Stimulated activated CD8-positive, alpha-beta memory T cell treated with anti-CD3 and anti-CD28 coated beads, Interleukin-12 subunit alpha, Interleukin-12 subunit beta, amount 100 ng/mL, for 4 hours (primary cell): ENCODE measurements around the gene ATP13A3.
A peak's percentile ranks its signal among the peaks of the same experiment; 100 is the strongest.
"Not testable (repeated sequence)": the region's sequence is repeated elsewhere in the genome, so short reads cannot be mapped to it uniquely, and the experiment has no call there.

Experiments
- DNase-seq: peaks from one replicate; pipeline ENCODE4 v3.0.0-alpha.2; 2020; ENCODE audit warnings: low read depth

Gene ATP13A3

DNA sequence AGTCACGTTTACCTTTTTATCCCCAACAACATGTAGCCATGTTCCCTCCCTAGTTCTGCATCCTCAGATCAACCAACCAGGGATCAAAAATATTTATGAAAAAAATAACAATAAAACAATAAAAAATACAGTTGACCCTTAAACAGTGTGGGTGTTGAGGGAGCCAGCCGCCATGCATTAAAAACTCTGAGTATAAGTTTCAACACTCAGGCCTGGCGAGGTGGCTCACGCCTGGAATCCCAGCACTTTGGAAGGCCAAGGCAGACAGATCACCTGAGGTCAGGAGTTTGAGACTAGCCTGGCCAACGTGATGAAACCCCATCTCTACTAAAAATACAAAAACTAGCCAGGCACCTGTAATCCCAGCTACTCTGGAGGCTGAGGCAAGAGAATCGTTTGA lies 12.7 kb upstream of the ATP13A3 start:
- DNase-seq: not testable (repeated sequence)

DNA sequence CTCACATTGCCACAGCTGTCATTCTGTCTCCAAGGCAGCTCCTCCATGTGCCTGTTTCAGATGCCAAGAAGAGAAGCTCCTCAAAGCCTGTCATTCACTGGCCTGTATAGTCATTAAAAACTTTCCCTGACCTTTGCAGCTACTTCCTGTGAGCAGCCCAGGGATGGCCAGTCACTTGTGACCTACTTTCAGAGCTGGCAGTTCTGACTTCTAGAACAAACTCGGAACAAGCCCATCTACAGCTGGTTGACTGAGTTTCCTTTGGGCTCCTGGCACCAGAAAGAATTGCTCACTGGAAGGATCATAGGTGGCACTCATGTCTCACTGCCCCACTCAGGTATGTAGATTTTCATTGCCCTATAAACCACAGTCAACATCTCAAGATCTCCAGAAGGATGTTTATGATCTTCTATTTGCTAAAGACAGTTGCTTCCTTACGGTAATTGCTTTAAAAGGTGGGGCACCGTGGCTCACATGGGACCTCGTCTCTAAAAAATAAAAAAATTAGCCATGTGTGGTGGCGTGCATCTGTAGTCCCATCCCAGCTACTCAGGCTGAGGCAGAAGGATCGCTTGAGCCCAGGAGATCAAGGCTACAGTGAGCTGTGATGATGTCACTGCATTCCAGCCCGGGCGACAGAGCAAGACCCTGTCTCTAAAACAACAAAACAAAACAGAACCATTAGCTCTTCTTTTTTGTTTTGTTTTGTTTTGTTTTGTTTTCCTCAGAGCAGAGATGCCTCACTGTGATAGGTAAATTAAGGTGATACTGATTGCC lies 11.2 kb upstream of the ATP13A3 start:
- DNase-seq: no peak

DNA sequence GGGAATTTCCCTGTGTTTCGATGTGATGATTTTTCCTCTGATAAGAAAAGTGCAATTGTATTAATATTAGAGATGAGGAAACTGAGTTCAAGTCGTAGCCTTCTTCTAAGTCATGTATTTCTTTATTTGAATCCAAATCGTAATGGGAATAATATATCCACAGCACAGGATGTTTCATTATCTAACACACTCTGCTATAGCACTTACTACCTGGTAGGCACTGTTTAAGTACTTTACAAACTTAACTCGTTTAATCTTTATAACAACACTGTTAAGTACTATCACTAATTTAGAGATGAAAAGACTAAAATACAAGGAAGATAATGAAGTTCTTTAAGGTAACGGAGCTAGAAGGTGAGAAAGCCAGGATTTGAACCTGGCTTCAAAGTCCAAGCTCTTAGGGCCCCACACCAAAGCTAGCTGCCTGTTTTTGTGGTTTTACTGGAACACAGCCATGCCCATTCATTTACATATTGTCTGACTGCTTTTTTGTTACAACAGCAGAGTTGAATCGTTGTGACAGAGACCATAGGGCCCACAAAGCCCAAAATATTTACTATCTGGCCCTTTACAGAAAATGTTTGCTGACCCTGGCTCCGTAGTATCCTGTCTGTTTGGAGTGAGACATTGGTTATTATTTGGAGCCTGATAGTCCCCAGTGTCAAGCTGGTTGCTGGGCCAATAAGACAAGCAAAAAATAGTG lies 9.6 kb upstream of the ATP13A3 start:
- no peak for DNase-seq

DNA sequence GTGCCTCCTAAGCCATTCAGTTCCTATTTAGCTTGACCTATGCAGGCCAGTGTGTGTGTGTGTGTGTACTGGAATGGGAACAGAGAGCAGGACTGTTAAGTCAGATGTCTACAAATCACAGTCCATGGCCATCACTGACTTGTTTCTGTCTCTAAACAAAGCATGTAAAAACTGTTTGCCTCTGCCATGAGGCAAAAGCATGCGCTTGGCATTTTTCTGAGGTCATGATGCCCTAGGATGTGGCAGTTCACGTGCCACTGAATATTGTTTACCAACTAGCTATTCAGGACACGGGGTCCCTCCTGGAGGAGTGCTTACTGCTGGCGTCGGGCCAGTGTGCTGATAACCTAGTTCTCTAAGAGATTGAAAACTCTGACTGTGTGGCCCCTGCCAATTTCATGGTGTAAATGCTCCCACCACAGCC lies 8.2 kb upstream of the ATP13A3 start:
- DNase-seq: no peak

DNA sequence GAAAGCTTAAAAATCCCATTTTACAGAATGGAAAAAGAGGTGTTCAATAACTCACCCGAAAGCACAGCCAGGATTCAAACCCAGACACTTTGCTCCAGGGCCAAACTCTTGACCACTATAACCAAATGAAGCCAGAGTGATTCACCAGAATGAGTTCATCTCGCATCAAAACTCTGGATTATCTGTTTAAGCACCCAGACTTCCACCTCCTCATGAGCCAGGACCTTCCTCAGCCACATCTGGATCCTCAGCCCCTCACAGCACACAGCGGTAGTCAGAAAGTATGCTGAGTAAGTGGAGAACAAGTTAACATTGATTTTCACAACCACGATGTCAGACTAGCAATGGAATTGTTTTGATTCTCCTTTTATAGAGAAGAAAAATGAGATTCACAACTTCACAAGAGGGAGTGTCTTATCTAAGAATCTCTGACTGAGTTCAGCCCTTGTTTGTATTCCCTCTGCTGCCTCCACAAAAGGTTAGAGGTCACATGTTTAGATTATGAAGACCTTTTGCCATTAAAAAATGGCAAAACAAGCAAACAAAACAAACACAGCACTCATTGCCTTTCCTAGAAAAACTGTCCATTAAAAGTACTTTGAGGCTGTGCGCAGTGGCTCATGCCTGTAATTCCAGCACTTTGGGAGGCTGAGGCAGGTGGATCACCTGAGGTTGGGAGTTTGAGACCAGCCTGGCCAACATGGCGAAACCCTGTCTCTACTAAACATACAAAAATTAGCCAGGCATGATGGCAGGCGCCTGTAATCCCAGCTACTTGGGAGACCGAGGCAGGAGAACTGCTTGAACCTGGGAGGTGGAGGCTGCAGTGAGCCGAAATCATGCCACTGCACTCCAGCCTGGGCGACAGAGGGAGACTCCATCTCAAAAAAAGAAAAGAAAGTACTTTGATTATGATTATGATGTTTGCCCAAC lies 7.5 kb upstream of the ATP13A3 start:
- not testable (repeated sequence) for DNase-seq

DNA sequence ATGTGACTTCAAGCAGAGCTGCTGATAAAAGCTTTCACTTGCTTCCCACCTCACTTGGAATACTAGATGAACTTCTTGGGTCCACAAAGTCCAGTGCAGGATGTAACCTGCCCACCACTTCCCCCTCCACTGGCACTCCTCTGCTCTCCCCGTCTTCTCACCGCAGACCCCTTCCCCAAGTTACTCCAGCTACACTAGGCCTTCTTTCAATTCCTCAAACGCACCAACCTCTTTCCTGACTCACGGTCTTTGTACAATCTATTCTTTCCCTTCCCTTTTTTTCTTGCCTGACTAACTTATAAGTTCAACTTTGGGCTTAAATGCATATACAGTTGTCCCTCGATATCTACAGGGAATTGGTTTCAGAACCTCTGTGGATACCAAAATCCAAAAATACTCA lies 5.2 kb upstream of the ATP13A3 start:
- DNase-seq: no peak

DNA sequence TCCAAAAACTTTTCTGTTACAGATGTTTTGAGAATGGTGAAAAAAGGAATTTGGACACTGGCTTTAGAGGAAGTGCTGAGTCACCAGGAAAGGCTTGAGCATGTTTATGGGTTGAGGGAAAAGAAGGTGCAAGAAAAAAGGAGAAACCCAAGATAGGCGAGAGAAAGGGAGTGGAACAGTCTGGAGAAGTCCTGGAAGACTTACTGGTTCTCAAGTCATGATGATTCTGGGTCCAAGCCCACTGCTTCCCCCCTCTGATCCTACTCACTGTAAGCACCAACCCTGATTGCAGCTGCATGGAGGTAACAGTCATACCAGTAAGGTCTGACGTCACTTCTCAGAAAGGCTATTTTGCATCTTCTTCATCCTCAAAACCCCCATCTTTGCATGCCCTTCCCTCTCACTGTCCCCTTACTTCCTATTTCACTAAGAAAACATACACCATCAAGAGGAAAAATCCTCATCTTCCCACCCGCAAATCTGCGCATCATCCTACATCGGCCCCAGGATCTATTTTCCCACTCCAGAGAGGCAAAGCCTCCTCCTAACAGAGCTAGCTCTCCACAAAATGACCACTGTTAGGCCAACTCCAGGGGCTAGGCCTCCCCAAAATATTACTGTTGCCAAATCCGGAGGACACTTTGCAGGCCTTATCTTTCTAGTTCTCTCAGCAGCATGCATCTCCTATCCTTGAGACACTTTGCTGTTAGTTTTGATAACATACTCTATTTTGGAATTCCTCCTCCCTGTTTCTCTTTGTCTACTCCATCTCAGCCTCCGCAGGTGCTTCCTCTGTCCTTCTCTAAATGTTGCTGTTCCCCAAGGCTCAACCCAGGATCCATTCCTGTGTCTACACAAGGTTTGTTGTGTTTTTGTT lies 3.2 kb upstream of the ATP13A3 start:
- no peak for DNase-seq

DNA sequence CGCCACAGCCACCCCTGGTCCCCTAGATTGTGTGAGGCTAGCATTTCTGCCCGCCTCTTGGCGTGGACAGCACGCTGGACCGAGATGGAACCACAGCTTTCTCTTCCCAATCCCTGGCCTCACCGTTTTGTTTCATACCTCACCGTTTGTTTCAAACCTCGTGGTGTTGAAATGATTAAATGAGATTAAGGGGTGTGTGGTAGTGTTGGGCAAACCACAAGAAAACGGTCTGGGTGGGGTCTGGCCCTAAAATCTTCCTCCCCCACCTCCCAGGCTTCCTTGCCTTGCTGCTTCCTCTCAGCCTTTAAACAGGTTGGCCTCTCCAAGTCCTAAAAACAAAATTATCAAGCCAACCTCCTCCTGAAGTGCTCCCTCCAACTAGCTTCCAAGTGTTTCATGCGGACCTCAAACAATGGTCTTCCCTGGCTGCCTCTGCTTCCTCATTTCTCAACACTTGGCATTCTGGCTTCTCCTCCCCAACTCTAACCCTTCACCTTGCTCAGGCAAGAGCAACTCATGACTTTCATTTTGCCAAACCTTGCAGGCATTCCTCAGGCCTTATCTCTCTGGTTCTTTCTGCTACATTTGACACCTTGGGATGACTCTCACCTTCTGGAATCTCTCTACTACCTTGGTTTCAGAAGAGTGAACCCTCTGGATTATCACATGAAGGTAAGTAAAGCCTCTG lies 1.4 kb upstream of the ATP13A3 start:
- DNase-seq: no peak

DNA sequence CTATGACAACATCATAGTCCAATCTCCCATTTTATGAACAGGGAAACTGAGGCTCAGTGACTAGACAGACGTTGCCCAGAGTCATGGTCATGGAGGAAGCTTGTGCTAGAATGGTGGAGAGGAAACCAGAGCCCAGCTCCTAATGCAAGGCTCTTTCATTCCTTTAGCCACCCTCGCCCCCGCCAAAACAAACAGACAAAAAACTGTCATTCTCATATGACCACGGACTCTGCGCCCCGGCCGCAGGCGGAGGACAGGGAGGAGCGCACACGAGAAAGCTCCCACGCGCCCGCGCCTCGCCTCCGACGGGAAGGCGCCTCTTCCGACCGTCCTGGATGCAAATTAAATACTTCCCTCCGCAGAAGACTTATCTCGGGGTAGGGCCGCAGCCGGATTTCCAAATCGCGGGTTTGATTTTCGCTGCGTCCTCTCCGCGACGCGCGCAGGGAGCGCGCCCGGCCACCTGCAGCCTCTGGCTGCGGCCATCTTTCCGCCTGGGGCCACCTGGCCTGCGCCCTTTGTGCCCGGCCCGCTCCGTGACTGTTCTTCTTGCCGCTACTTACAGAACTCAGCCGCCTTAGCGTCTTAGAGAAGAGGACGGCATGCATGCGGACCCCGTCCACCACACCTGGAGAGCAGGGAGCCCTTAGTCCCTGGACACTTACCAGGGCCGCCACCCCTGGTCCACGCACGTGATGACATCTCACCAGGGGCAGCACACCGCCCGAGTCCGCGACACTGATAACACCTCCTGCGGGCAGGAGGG lies 670 bp upstream of the ATP13A3 start:
- DNase-seq: peak; percentile 14

DNA sequence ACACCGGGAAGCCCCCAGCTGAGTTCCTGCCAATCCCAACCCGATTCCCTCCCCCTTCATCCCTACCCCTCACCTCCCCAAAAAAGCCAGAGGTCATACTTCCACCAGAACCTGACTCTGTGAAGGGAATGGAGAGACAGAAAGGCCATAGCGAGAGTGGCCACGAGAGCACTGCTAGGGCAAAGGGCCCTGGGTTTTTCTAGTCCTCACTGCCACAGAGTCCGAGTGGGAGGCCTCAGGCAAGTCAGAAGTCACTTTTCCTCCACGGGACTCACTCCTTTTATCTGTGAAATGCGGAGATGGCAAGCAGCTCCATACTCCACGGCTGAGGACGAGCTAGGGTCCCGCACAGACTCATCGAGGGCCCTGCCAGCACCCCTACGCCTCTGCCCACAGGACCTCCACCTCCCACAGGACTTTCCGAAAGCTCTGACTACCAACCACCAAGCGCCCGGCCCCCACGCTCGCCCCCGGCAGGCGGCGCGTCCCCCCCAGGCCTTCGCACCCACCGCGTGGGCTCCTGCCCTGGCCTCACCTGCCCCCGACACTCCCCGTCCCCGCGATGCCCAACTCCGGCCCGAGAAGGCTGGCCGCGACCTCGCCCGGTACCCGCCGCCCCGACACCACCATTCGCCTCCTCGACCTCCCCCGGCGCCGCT lies 792 bp downstream of the ATP13A3 start:
- peak; percentile 61 for DNase-seq

DNA sequence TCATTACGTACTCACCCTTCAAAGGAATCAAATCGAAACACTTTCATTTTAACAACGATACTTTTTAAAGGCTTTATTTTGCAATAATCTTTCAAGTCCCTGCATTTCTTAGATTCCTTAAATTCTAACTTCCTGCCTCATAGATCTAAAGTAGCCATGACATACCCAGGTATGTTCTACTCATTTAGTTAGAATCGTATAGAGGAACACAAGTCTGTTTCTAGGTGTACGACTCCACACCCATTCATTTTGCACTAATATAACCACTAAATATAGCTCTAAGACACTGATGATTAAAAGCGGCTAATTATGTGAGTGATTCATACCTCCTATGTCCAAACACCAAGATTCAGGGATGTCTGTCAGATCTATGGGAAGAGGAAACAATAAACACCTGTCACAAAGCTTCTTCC lies 1.3 kb downstream of the ATP13A3 start:
- DNase-seq: no peak

DNA sequence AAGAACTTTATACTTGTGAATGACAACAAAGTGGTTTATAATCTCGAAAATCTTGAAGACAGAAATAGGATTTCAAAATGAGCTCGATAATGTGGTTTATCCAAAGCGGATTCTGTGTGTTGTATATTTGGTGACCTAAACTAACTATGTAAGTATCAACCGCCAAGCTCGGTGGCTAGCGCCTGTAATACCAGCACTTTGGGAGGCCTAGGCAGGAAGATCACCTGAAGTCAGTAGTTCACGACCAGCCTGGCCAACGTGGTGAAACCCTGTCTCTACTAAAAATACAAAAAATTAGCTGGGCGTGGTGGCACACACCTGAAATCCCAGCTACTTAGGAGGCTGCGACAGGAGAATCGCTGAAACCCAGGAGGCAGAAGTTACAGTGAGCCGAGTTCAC lies 2.2 kb downstream of the ATP13A3 start:
- DNase-seq: no peak

DNA sequence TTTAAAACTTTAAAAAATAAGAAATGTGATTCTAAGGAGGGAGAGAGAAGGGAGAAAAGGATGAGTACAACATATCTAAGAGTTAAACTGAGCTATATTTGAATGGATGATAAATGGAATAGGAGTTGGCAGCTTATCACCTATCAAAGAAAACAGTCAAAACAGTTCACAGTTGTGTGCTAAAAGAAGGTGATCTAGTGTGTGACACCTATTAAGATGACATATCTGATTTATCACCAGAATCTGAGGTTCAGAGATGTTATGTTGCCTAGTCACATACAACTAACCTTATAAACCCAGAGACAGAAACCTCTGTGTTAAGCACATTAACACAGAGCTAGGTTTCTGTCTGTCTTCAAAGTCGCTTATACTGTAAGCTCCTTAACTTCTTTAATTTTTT lies 3.0 kb downstream of the ATP13A3 start:
- no peak for DNase-seq

DNA sequence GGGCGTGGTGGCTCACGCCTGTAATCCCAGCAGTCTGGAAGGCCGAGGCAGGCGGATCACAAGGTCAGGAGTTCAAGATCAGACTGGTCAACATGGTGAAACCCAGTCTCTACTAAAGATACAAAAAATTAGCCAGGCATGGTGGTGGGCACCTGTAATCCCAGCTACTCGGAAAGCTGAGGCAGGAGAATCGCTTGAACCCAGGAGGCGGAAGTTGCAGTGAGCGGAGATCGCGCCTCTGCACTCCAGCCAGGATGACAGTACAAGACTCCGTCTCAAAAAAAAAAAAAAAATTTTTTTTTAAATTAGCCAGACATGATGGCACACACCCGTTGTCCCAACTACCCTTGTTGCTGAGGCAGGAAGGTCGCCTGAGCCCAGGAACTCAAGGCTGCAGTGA lies 4.0 kb downstream of the ATP13A3 start:
- not testable (repeated sequence) for DNase-seq

DNA sequence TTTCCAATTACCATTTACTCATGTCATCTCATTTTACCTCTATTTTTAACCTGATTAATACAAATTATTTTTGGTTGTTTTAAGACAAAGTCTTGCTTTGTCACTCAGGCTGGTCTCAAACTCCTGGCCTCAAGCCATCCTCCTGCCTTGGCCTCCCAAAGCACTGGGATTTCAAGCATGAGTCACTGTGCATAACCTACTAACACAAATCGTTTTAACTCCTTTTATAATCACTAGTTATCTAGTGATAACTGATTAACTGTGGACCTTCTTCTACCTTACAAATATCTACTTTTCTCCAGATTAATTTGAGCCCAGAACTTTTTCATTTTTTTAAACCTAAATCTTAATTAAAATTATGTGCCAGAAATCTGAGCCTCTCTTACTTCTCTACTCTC lies 4.6 kb downstream of the ATP13A3 start:
- no peak for DNase-seq

DNA sequence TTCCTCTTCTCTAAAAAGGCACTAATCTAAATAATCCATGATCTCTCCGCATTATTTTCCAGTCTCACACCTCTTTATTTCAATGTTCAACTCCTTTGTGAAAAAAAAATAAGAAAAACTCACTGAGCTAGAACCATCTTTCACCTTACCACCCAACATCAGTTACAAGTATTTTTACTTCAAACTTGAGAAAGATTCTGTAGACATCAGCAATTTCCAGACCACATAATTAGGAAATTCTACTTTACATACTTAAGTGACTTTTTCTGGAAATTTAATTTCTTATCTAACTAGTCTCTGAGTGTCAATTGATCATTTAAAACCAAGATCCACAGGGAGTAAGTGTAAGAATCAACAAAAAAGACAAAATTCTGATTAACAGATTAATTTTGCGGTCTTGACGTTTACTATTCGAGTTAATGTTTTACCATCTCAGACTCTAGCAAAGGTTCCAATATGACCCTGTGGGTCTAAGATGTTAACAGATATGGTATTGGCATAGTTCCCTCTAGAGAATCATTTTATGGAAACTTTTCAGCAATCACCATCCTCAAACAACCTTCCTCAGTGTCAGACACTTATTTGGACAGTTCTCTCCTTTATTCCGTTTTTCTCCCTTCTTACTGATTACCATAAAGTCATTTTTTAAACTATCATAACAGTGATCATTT lies 5.1 kb downstream of the ATP13A3 start:
- no peak for DNase-seq

DNA sequence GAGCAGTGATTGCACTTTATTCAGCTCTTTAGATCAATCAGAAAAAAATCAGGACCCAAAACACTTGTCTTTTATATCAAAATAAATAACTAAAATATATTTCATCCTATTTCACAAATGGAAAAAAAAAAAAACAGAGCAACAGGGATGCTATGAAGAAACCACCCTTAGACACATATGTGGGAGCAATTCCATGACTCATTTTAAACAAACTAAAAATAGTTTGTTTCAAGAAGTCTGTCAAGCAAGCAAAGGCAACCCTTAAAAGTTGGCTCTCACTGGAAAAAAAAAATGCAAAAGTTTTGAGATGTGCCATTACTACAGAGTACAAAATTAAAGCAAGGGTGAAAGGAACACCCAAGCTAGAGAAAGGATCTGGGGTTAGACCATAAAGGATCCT lies 5.7 kb downstream of the ATP13A3 start:
- DNase-seq: no peak

DNA sequence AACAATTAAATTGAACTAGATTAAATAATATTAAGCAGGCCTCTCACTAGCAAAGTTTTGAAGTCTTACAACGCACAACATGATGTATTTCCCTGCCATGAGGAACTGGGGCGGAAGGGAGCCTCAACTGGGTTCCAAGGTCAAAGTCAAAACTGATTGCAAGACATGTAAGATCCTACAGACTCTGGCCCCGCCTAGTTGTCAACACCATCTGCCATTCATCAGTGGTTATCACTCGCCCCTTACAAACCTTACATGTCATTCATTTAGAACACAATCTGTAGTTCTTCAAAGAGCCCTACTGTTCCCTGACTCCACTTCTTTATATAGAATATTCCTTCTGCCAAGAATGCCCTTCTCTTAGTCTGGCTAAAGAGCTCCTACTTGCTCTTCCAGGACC lies 10.0 kb downstream of the ATP13A3 start:
- no peak for DNase-seq

DNA sequence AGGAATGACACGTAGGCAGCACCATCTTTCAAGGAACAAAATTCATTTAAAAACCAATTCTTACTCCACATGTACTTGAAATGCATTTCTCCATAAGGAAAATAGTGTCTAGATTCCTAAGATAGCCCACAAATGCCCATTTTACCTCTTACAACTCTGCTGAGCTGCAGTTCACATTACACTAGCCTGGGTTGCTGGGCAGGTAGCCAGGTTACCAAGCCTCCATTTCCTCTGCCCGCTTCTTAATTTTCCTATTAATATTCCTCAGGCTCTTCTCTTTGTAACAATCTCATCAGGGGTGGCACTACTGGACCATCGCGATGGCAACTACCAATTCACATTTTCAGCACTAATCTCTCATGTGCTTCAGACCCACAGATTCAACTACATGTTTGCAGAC lies 10.8 kb downstream of the ATP13A3 start:
- no peak for DNase-seq
